Measurements from ENCODE around the gene JKAMP. TPM values are rescaled to one million over a fixed set of nuclear protein-coding genes. Genes with fewer than 3 reads are reported as not detected.

JKAMP gene
- total and polyA plus RNA-seq, 2 of the 8 experiments (the other 6 are each of a cell fraction or from before 2014, with no cell fraction given) = 34.9 to 182 TPM

- CTCF ChIA-PET (ENCODE audit: partially characterized antibody) = interaction anchor here (0.9 to 1.8 kb wide), 6 partner anchors 22 to 80 kb away, joined by 3 to 15 read pairs (median 4); partner anchors contain the start of gene CCDC175
- H3K56ac ChIP-seq (replicated peaks; ENCODE audit: insufficient read length, low read depth, low read length) = no peak overlapping the region
- H4K91ac ChIP-seq (replicated peaks; ENCODE audit: insufficient read length, low read length) = no peak overlapping the region
- no peaks in the 10 kb centered on the region for H3K36me3 ChIP-seq (ENCODE audit: control insufficient read depth in 2 of 4, insufficient read depth in 4 of 4, low read length in 3 of 4)
- H4K8ac ChIP-seq (ENCODE audit: extremely low read depth, insufficient read depth, low read length) = no peak overlapping the region
- no peak overlapping the region for H2BK20ac ChIP-seq (ENCODE audit: low read length)
- H4K5ac ChIP-seq (ENCODE audit: insufficient read length, low read depth, low read length) = no peak overlapping the region
- no peaks in the 10 kb centered on the region for H3K23me2 ChIP-seq (ENCODE audit: low read depth, low read length)
- H2BK120ac ChIP-seq (replicated peaks; ENCODE audit: low read depth, low read length) = no peak overlapping the region
- H4K20me1 ChIP-seq (replicated peaks in 1 of 2; ENCODE audit: control insufficient read depth in 1 of 2, insufficient read depth in 2 of 2, low read length in 2 of 2) = no peaks in the 10 kb centered on the region
- H3K4me3 ChIP-seq (ENCODE audit: extremely low read depth in 1 of 4, insufficient read depth in 2 of 4, low read depth in 3 of 4, low read length in 4 of 4) = no peak overlapping the region
- TF ChIP-seq CBX8 (IDR thresholded peaks at IDR 0.05; ENCODE audit: borderline replicate concordance, low read depth, low read length) (no peak), TEAD4 (IDR thresholded peaks at IDR 0.05; ENCODE audit: low read depth, low read length) (no peak), GTF2F1 (IDR thresholded peaks at IDR 0.05; ENCODE audit: borderline replicate concordance, low read depth, low read length) (no peak), SUZ12 (IDR thresholded peaks at IDR 0.05; ENCODE audit: low read length) (no peak), BACH1 (IDR thresholded peaks at IDR 0.05; ENCODE audit: low read length) (no peak), SIN3A (conservative IDR thresholded peaks at IDR 0.05 in 1 of 2, IDR thresholded peaks at IDR 0.05 in 1 of 2; ENCODE audit: low read depth in 1 of 2, low read length in 2 of 2) (no peak), CREB1 (IDR thresholded peaks at IDR 0.05) (no peak), ATF3 (IDR thresholded peaks at IDR 0.05; ENCODE audit: insufficient read depth, low read depth, low read length) (no peak), TAF1 (IDR thresholded peaks at IDR 0.05; ENCODE audit: low read depth, low read length) (no peak)
- TF ChIP-seq, protein P1, sequence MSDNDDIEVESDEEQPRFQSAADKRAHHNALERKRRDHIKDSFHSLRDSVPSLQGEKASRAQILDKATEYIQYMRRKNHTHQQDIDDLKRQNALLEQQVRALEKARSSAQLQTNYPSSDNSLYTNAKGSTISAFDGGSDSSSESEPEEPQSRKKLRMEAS (IDR thresholded peaks at IDR 0.05) = no peak
- no peak overlapping the region for H3K9ac ChIP-seq (replicated peaks in 1 of 4; ENCODE audit: extremely low read depth in 1 of 4, low read depth in 3 of 4, low read length in 3 of 4)
- H3K4me1 ChIP-seq (replicated peaks in 1 of 4; ENCODE audit: control insufficient read depth in 3 of 4, insufficient read depth in 4 of 4, low read length in 3 of 4) = peaks cover 0 to 3% (median 0%) of the 10 kb centered on the region in 4 experiments; a peak in 1 of 7 replicates
- no peak overlapping the region for H3K23ac ChIP-seq (ENCODE audit: insufficient read length)
- no peak overlapping the region for H3K27ac ChIP-seq (ENCODE audit: low read depth, low read length)
- H2BK12ac ChIP-seq (ENCODE audit: low read depth, low read length) = no peak overlapping the region
- no peak overlapping the region for H3K18ac ChIP-seq (ENCODE audit: extremely low read depth, low read length)
- H2AK5ac ChIP-seq (ENCODE audit: low read depth, low read length) = no peak overlapping the region
- H2AFZ ChIP-seq (ENCODE audit: low read length) = no peak overlapping the region
- H3K27me3 ChIP-seq (replicated peaks in 1 of 4; ENCODE audit: control insufficient read depth in 3 of 4, extremely low read depth in 1 of 4, insufficient read depth in 3 of 4, low read length in 3 of 4) = no peaks in the 10 kb centered on the region
- H2BK5ac ChIP-seq (ENCODE audit: low read depth, low read length) = no peak overlapping the region
- FAIRE-seq = no peak
- no peaks in the 10 kb centered on the region for H3K9me3 ChIP-seq (ENCODE audit: insufficient read depth in 2 of 2, low read depth in 1 of 2, low read length in 1 of 2)
- H3K14ac ChIP-seq (ENCODE audit: insufficient read length) = no peak overlapping the region
- H3K4ac ChIP-seq (replicated peaks; ENCODE audit: insufficient read length, low read depth, low read length) = no peak overlapping the region
- DNase-seq (ENCODE audit: low read depth in 1 of 2, low spot score in 2 of 2) = no peak
- H3K79me1 ChIP-seq (ENCODE audit: low read depth, low read length) = no peaks in the 10 kb centered on the region
- no peaks in the 10 kb centered on the region for H3K79me2 ChIP-seq (ENCODE audit: control insufficient read depth in 1 of 2, insufficient read depth in 2 of 2, low read length in 2 of 2)
- H2BK15ac ChIP-seq (ENCODE audit: low read length) = no peak overlapping the region
- POLR2A ChIA-PET (ENCODE audit: partially characterized antibody) = no interaction called here
- no peak overlapping the region for H3K4me2 ChIP-seq (ENCODE audit: insufficient read depth in 1 of 2, low read depth in 2 of 2, low read length in 2 of 2)
- 75% methylated on average over 7 of the region's 7 CpGs; no CpG with 5 or more reads in 1 of the 2 experiments for WGBS, 2 experiments (ENCODE audit: extremely low coverage in 1 of 2, insufficient coverage in 1 of 2, insufficient read length in 1 of 2, insufficient replicate concordance in 2 of 2, low coverage in 1 of 2, low lambda C conversion rate in 2 of 2, missing lambda C conversion rate in 1 of 2)
Observed at GRCh38 chr14:59543873-59544272, 59.6 kb downstream of the JKAMP start.

Measured in H1 (cell line).